Measurements from ENCODE around the gene LASP1NB.

GRCh38 chr17:38918916-38919315 lies 6.5 kb upstream of the LASP1NB start:
- TF ChIP-seq EZH2 (IDR thresholded peaks at IDR 0.05; ENCODE audit: borderline replicate concordance, insufficient read depth, low read length, poor library complexity, severe bottlenecking) (no peak), CTCF (IDR thresholded peaks at IDR 0.05; ENCODE audit: poor library complexity, severe bottlenecking) (no peak), EP300 (conservative IDR thresholded peaks at IDR 0.05; ENCODE audit: poor library complexity, severe bottlenecking) (no peak), POLR2AphosphoS5 (IDR thresholded peaks at IDR 0.05) (no peak), REST (IDR thresholded peaks at IDR 0.05; ENCODE audit: borderline replicate concordance) (no peak), SMC3 (conservative IDR thresholded peaks at IDR 0.05; ENCODE audit: poor library complexity) (no peak)

Measured in neural cell (in vitro differentiated cells).